BLaER1 treated with 17β-estradiol and CSF1 and Interleukin-3, amounts not matched to agents 10 nM and 100 nM (cell line): ENCODE results near the gene GABBR2.

ENCODE experiments used
- H3K27ac ChIP-seq, 11 experiments: shearing (Covaris generic); formaldehyde crosslinking; 2 replicates each; pipeline ENCODE4 v1.8.1; 2022
- H3K27me3 ChIP-seq, 11 experiments: shearing (Covaris generic); formaldehyde crosslinking; 2 replicates each; pipeline ENCODE4 v1.8.1; 2022
- H3K36me3 ChIP-seq, 11 experiments: shearing (Covaris generic); formaldehyde crosslinking; 2 replicates each; pipeline ENCODE4 v1.8.1; 2022
- H3K4me1 ChIP-seq, 10 experiments: shearing (Covaris generic); formaldehyde crosslinking; 2 replicates each; pipeline ENCODE4 v1.8.1; 2022
- H3K4me2 ChIP-seq, 11 experiments: shearing (Covaris generic); formaldehyde crosslinking; 2 replicates each; pipeline ENCODE4 v1.8.1; 2022
- H3K4me3 ChIP-seq, 10 experiments: shearing (Covaris generic); formaldehyde crosslinking; 2 replicates each; pipeline ENCODE4 v1.8.1; 2022
- H3K9ac ChIP-seq, 11 experiments: shearing (Covaris generic); formaldehyde crosslinking; 2 replicates each; pipeline ENCODE4 v1.8.1; 2022
- H3K9me3 ChIP-seq, 11 experiments: shearing (Covaris generic); formaldehyde crosslinking; replicated peaks in 1 of 11; 2 replicates each; pipeline ENCODE4 v1.8.1; 2022
- H4K20me1 ChIP-seq, 11 experiments: shearing (Covaris generic); formaldehyde crosslinking; 2 replicates each; pipeline ENCODE4 v1.8.1; 2022
- Cebpa-rat ChIP-seq, 11 experiments: shearing (Covaris generic); IDR thresholded peaks; 2 replicates each; pipeline ENCODE4 v1.8.1; 2022

Gene GABBR2

DNA sequence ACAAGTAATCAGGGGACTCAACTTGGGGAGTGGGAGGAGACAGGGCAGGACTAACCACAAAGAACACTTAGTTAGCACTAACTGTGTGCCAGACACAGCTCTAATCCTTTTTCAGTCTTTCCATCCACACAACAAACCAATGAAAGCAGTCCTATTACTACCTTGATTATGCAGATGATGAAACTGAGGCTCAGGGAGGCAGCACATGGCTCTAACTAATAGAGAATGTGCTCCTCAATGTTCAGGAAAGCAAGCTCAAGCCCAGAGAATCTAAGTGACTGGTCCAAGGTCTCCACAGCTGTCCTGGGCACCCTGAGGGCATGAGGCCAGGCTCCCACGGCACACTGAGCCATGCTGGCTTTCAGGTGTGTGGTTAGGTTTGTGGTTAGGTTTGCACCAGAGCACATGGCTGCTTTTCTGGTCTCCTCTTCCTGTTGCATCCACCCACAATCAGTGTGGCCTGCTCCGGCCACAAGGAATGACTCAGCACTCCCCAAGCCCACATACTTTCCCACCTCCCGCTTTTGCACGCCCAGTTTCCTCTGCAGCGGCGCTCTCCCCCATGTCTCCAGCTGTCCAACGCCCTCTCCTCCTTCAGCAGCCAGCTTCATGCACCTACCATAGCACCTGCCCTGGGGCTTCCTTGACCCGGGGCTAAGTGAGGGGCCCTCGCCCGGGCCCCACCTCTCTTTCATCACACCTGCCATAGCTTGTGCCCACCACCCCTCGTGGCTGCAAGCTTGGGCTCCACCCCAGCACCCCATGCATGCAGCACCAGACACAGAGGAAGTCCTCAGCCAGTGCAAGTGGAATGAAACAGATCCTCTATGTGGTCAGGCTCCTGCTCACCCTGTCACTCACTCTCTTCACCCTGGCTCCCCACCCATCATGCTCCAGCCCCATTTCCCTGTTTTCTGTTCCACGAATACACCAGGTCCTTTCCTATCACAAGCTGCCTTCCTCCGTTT is 133.1 kb downstream of the GABBR2 start:
- Histone ChIP-seq H3K9me3 (0 out of 22 replicates have a peak, but pooled peaks cover 0 to 3% (median 0%) of the 10 kb centered on the region in 11 experiments), H3K9ac (0 out of 22 replicates have a peak overlapping the region, but pooled peaks of 1 of the 11 experiments have one; percentile 8), H3K4me1 (peaks cover 22 to 48% (median 35%) of the 10 kb centered on the region in 10 experiments), H3K4me2 (peak overlapping the region; percentile 69 to 90 (median 84)), H3K4me3 (peak overlapping the region in 3 of 10 experiments; percentile 28 to 38 (median 30); a peak in 4 of 20 replicates), H4K20me1 (peaks cover 0 to 16% (median 0%) of the 10 kb centered on the region in 11 experiments; a peak in 2 of 22 replicates), H3K27me3 (peaks cover 0 to 6% (median 0%) of the 10 kb centered on the region in 11 experiments; a peak in 1 of 22 replicates), H3K36me3 (no peaks in the 10 kb centered on the region), H3K27ac (peak overlapping the region in 9 of 11 experiments; percentile 19 to 59 (median 47); a peak in 12 of 22 replicates)
- TF ChIP-seq Cebpa-rat (IDR thresholded peaks at IDR 0.05) = peak in 4 of 11 experiments; percentile 12 to 63 (median 50); a peak in 1 of 22 replicates

DNA sequence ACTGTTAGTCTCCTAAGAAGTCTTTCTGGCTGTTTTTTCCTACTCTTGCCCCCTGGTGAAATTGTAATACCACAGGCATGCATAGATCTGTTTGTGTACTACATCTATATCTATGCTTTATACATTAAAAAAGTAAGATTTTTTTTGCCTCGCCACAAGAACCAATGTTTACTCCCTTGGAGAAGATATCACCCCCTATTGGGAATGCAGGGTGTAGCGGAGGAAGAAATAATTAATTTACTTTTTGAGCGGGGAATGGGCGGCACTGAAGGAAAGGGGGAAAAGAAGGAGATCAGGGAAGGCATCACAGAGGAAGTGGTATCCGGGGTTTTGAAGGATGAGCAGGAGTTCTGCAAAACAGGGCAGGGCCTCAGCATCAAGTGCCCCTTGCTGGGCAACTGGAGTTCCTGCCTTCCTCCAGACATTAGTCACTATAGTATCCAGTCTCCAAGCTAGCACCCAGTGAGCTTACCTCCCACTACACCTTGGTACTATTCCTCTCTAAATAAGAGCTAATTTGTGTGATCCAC is 134.9 kb downstream of the GABBR2 start:
- Histone ChIP-seq H3K4me3 (no peak overlapping the region), H3K36me3 (no peaks in the 10 kb centered on the region), H3K9me3 (0 out of 22 replicates have a peak, but pooled peaks cover 0 to 3% (median 0%) of the 10 kb centered on the region in 11 experiments), H4K20me1 (peaks cover 0 to 16% (median 0%) of the 10 kb centered on the region in 11 experiments; a peak in 2 of 22 replicates), H3K9ac (no peak overlapping the region), H3K4me2 (0 out of 22 replicates have a peak overlapping the region, but pooled peaks of 1 of the 11 experiments have one; percentile 6), H3K27me3 (peaks cover 0 to 6% (median 0%) of the 10 kb centered on the region in 11 experiments; a peak in 2 of 22 replicates), H3K4me1 (peaks cover 22 to 57% (median 42%) of the 10 kb centered on the region in 10 experiments), H3K27ac (no peak overlapping the region)
- TF ChIP-seq Cebpa-rat (IDR thresholded peaks at IDR 0.05) = no peak

DNA sequence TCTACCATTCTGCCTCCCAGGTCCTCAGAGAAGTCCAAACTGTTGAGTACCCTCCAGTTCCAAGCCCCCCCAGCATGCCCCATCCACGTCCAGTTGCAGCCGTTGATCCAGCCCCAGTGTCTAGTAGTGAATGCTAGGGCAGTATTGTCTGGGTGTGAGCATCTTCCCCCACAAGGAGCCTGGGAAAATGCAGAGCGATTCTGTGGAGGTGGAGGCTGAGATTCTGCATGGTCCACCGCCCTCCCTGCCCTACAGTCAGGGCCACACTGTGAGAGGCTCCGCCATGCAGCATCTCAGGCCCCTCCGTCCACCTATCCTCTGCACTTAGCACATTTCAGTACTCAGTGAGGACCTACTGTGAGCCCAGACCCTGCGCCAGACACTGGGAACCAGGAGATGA is 135.9 kb downstream of the GABBR2 start:
- Histone ChIP-seq H3K9me3 (0 out of 22 replicates have a peak, but pooled peaks cover 0 to 3% (median 0%) of the 10 kb centered on the region in 11 experiments), H4K20me1 (peaks cover 0 to 16% (median 0%) of the 10 kb centered on the region in 11 experiments; a peak in 2 of 22 replicates), H3K27me3 (peaks cover 0 to 6% (median 0%) of the 10 kb centered on the region in 11 experiments; a peak in 2 of 22 replicates), H3K27ac (no peak overlapping the region), H3K9ac (no peak overlapping the region), H3K36me3 (no peaks in the 10 kb centered on the region), H3K4me1 (peaks cover 22 to 53% (median 42%) of the 10 kb centered on the region in 10 experiments), H3K4me2 (no peak overlapping the region), H3K4me3 (no peak overlapping the region)
- no peak for TF ChIP-seq Cebpa-rat (IDR thresholded peaks at IDR 0.05)

DNA sequence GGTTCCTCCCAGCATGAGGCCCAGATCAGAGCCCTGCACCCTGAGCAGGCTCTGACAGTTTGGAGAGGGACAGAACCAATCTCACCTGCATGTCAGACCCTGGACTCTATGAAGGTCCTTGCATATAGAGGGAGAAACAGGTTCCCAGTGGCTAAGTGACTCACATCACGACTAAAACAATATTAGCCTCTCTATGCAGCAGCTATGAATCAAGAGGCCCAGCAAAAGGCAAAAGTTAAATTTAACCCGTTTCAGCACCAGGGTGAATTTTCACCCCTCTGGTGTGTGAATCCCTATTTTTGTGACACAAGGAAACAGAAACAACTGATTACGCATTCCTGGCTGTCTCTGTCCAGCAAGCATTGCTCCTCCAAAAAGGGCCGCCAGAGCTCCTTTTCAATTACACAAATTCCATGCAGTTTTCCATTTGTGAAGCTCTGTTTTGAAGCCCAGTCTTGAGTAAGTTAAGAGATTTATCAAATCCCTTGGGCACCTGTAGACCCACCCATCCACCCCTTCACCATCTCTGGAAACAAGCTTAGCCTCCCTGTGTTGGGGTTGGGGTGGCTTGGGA is 136.6 kb downstream of the GABBR2 start:
- Histone ChIP-seq H3K36me3 (no peaks in the 10 kb centered on the region), H3K27ac (no peak overlapping the region), H3K4me2 (no peak overlapping the region), H3K4me1 (peaks cover 22 to 47% (median 41%) of the 10 kb centered on the region in 10 experiments), H4K20me1 (peaks cover 0 to 16% (median 0%) of the 10 kb centered on the region in 11 experiments; a peak in 2 of 22 replicates), H3K9me3 (no peaks in the 10 kb centered on the region), H3K4me3 (no peak overlapping the region), H3K27me3 (peaks cover 0 to 6% (median 0%) of the 10 kb centered on the region in 11 experiments; a peak in 2 of 22 replicates), H3K9ac (no peak overlapping the region)
- TF ChIP-seq Cebpa-rat (IDR thresholded peaks at IDR 0.05) = no peak

DNA sequence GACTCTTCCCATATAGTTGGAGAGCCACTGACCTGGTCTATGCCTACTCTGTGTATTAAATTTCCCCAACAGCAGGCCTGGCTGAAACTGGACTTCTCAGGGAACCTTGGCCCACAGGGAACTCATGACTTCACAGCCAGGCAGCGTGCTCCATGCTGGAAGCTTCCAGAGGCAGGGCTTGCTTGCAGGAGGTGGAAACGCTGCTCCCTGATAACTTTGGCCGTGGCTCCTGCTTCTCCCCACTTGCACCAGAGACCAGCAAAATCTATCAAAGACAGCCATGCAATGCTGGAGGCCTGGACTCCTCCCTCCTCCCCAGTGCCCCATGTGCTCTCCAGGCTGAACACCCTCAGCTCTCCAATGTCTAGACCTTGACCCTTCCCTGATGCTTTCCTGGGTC is 137.1 kb downstream of the GABBR2 start:
- no peak overlapping the region for H3K9ac ChIP-seq
- peaks cover 22 to 43% (median 38%) of the 10 kb centered on the region in 10 experiments for H3K4me1 ChIP-seq
- no peaks in the 10 kb centered on the region for H3K36me3 ChIP-seq
- no peak for TF ChIP-seq Cebpa-rat (IDR thresholded peaks at IDR 0.05)
- H3K27me3 ChIP-seq = peaks cover 0 to 6% (median 0%) of the 10 kb centered on the region in 11 experiments; a peak in 2 of 22 replicates
- H4K20me1 ChIP-seq = peaks cover 0 to 16% (median 0%) of the 10 kb centered on the region in 11 experiments; a peak in 2 of 22 replicates
- H3K4me3 ChIP-seq = no peak overlapping the region
- no peak overlapping the region for H3K27ac ChIP-seq
- H3K4me2 ChIP-seq = peak overlapping the region in 6 of 11 experiments; percentile 52 to 77 (median 62); a peak in 6 of 22 replicates
- H3K9me3 ChIP-seq = no peaks in the 10 kb centered on the region

DNA sequence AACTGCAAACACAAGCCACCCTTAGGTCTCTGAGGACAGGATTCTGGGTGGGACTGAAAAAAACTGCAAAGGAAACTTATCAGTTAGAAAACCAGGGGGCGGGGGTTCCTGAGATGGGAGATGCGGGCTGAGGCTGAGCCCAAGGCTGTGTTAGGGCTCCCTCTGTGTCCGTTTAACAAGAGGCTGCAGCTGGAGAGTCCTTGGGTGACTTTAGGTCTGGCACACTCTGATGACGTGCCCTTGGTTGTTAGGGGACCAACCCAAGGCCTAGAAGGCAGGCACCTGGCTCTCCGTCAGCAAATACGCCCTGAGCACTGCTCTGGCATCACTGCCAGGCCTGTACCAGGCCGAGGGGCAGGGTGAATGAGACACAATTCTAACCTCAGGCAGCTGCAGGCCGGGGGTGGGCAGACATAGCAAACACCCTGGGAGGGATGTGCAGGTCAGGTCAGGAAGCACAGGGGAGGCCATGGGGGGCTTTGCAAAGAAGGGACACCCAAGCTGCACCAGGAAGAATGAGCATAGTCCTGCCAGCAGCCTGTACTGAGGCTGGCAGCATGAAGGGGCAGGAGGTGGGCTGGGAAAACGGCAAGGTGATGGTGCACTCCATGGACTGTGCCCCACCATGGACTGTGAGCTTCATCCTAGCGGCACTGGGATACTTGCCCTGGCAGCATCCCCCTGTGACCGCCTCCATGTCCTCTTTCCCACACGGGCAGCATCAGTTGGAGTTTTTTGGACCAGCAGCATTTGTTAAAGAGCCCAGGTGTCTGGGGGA is 137.9 kb downstream of the GABBR2 start:
- no peak for TF ChIP-seq Cebpa-rat (IDR thresholded peaks at IDR 0.05)
- Histone ChIP-seq H4K20me1 (peaks cover 0 to 14% (median 0%) of the 10 kb centered on the region in 11 experiments; a peak in 2 of 22 replicates), H3K4me1 (peaks cover 14 to 35% (median 30%) of the 10 kb centered on the region in 10 experiments), H3K27ac (peak overlapping the region in 1 of 11 experiments; percentile 15; a peak in 1 of 22 replicates), H3K27me3 (peaks cover 0 to 6% (median 0%) of the 10 kb centered on the region in 11 experiments; a peak in 2 of 22 replicates), H3K4me3 (no peak overlapping the region), H3K9me3 (no peaks in the 10 kb centered on the region), H3K9ac (peak overlapping the region in 2 of 11 experiments; percentile 7 to 37; a peak in 1 of 22 replicates), H3K36me3 (no peaks in the 10 kb centered on the region), H3K4me2 (peak overlapping the region in 8 of 11 experiments; percentile 44 to 77 (median 60); a peak in 16 of 22 replicates)

DNA sequence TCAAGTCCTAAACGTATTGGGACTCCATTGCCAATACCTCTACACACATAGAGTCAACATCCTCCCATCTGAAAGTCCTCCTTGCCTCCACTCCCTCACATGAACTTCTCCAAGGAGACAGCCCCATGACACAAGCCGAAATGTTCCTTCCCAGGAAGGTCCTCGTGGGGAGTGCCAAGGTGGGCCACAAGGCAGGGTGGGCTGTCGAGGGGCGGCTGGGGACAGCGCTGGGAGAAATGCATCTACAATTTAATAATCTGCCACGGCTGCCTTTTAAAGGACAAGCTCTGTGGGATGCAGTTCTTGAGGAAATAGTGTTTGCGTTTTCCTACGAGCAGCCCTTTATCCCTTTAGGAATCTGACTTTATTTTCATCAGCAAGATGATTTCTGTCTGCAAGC is 138.7 kb downstream of the GABBR2 start:
- Histone ChIP-seq H3K4me2 (peak overlapping the region in 8 of 11 experiments; percentile 44 to 77 (median 60); a peak in 16 of 22 replicates), H3K9ac (peak overlapping the region in 2 of 11 experiments; percentile 7 to 37; a peak in 1 of 22 replicates), H3K4me3 (no peak overlapping the region)

More for the DNA sequence above, 138.7 kb downstream of the GABBR2 start:
- 0 out of 22 replicates have a peak, but pooled peaks cover 0 to 7% (median 0%) of the 10 kb centered on the region in 11 experiments for H4K20me1 ChIP-seq
- H3K36me3 ChIP-seq = no peaks in the 10 kb centered on the region
- no peaks in the 10 kb centered on the region for H3K9me3 ChIP-seq
- H3K27ac ChIP-seq = peak overlapping the region in 1 of 11 experiments; percentile 15; a peak in 1 of 22 replicates
- no peak for TF ChIP-seq Cebpa-rat (IDR thresholded peaks at IDR 0.05)
- H3K27me3 ChIP-seq = peaks cover 0 to 6% (median 0%) of the 10 kb centered on the region in 11 experiments; a peak in 2 of 22 replicates
- peaks cover 6 to 27% (median 22%) of the 10 kb centered on the region in 10 experiments for H3K4me1 ChIP-seq
